ENCODE data around the gene RAB6C. TPM values are rescaled to one million over a fixed set of nuclear protein-coding genes. Genes with fewer than 3 reads are reported as not detected.
A peak's percentile ranks its signal among the peaks of the same experiment; 100 is the strongest.
"Not testable (repeated sequence)": the region's sequence is repeated elsewhere in the genome, so short reads cannot be mapped to it uniquely, and the experiment has no call there.

Gene RAB6C
- total RNA-seq, 3 donors from 2014 or later (not counting 1 experiment from before 2014, with no cell fraction given) = 0.09 TPM; not detected in 2

- H3K4me1 ChIP-seq (ENCODE audit: control insufficient read depth, insufficient read depth, low read length) = no peaks in the 10 kb centered on the region
- H3K27me3 ChIP-seq (ENCODE audit: control insufficient read depth, insufficient read depth, low read length) = peaks cover 7% of the 10 kb centered on the region
- 82% methylated on average over 9 of the region's 9 CpGs for WGBS (ENCODE audit: insufficient coverage)
- peaks cover 30 to 33% of the 10 kb centered on the region in 2 donors for H3K27me3 Mint-ChIP-seq (ENCODE audit: low read depth in 2 of 2)
- TF ChIP-seq CTCF (IDR thresholded peaks at IDR 0.05) = no peak
- DNase-seq (no peak), ATAC-seq (no peak)
- H3K9me3 Mint-ChIP-seq = no peaks in the 10 kb centered on the region
- H3K36me3 ChIP-seq (ENCODE audit: control insufficient read depth, insufficient read depth, low read length) = no peaks in the 10 kb centered on the region
- H3K4me3 Mint-ChIP-seq = no peak overlapping the region
- peaks cover 5 to 6% of the 10 kb centered on the region in 2 donors for H3K4me1 Mint-ChIP-seq
- intact Hi-C loops (cut with micrococcal nuclease) = no loop called here
- H3K9me3 ChIP-seq (ENCODE audit: control insufficient read depth, insufficient read depth, low read length) = no peaks in the 10 kb centered on the region
- H3K4me3 ChIP-seq (ENCODE audit: low read length) = no peak overlapping the region
- no peak overlapping the region for H3K27ac ChIP-seq (ENCODE audit: low read length)
- no peak overlapping the region for H3K27ac Mint-ChIP-seq
- no peaks in the 10 kb centered on the region for H3K36me3 Mint-ChIP-seq
Measured at GRCh38 chr2:129975016-129975774, 4.3 kb upstream of the RAB6C start.

GRCh38 chr2:129976969-129977368 lies 2.5 kb upstream of the RAB6C start:
- H3K9me3 Mint-ChIP-seq; H3K4me3 ChIP-seq (ENCODE audit: low read length); H3K9me3 ChIP-seq (ENCODE audit: control insufficient read depth, insufficient read depth, low read length); H3K27ac ChIP-seq (ENCODE audit: low read length); H3K27ac Mint-ChIP-seq; H3K4me3 Mint-ChIP-seq; H3K36me3 Mint-ChIP-seq; H3K36me3 ChIP-seq (ENCODE audit: control insufficient read depth, insufficient read depth, low read length); intact Hi-C loops (cut with micrococcal nuclease); ATAC-seq; H3K27me3 ChIP-seq (ENCODE audit: control insufficient read depth, insufficient read depth, low read length); H3K4me1 ChIP-seq (ENCODE audit: control insufficient read depth, insufficient read depth, low read length); DNase-seq: not testable (repeated sequence)
- H3K4me1 Mint-ChIP-seq = peaks cover 6 to 11% of the 10 kb centered on the region in 2 donors
- WGBS (ENCODE audit: insufficient coverage) = 83% methylated on average over 2 of the region's 3 CpGs
- H3K27me3 Mint-ChIP-seq (ENCODE audit: low read depth in 2 of 2) = peaks cover 34 to 38% of the 10 kb centered on the region in 2 donors

GRCh38 chr2:129977986-129978385 lies 1.5 kb upstream of the RAB6C start:
- no peak for TF ChIP-seq CTCF (IDR thresholded peaks at IDR 0.05)
- no peak overlapping the region for H3K4me3 ChIP-seq (ENCODE audit: low read length)
- Mint-ChIP-seq H3K36me3 (peaks cover 5% of the 10 kb centered on the region), H3K27ac (no peak overlapping the region), H3K4me3 (no peak overlapping the region), H3K9me3 (no peaks in the 10 kb centered on the region), H3K4me1 (peaks cover 6 to 11% of the 10 kb centered on the region in 2 donors), H3K27me3 (ENCODE audit: low read depth in 2 of 2) (peaks cover 36 to 39% of the 10 kb centered on the region in 2 donors)
- DNase-seq = no peak
- no peak for ATAC-seq
- H3K27me3 ChIP-seq (ENCODE audit: control insufficient read depth, insufficient read depth, low read length) = peaks cover 7% of the 10 kb centered on the region
- H3K4me1 ChIP-seq (ENCODE audit: control insufficient read depth, insufficient read depth, low read length) = no peaks in the 10 kb centered on the region
- intact Hi-C loops (cut with micrococcal nuclease) = no loop called here
- WGBS (ENCODE audit: insufficient coverage) = 92% methylated on average over 5 of the region's 5 CpGs
- no peaks in the 10 kb centered on the region for H3K36me3 ChIP-seq (ENCODE audit: control insufficient read depth, insufficient read depth, low read length)
- H3K27ac ChIP-seq (ENCODE audit: low read length) = no peak overlapping the region
- H3K9me3 ChIP-seq (ENCODE audit: control insufficient read depth, insufficient read depth, low read length) = no peaks in the 10 kb centered on the region

GRCh38 chr2:129980246-129980645 lies 780 bp downstream of the RAB6C start:
- H3K27me3 ChIP-seq (ENCODE audit: control insufficient read depth, insufficient read depth, low read length); H3K4me1 ChIP-seq (ENCODE audit: control insufficient read depth, insufficient read depth, low read length); H3K27ac Mint-ChIP-seq; H3K36me3 ChIP-seq (ENCODE audit: control insufficient read depth, insufficient read depth, low read length); H3K4me3 ChIP-seq (ENCODE audit: low read length); H3K27ac ChIP-seq (ENCODE audit: low read length); H3K9me3 Mint-ChIP-seq; intact Hi-C loops (cut with micrococcal nuclease); H3K36me3 Mint-ChIP-seq; H3K9me3 ChIP-seq (ENCODE audit: control insufficient read depth, insufficient read depth, low read length): not testable (repeated sequence)
- ATAC-seq (peak in 1 of 3 donors; percentile 43), DNase-seq (peak in 1 of 2 donors; percentile 3)
- Mint-ChIP-seq H3K4me1 (peaks cover 6 to 11% of the 10 kb centered on the region in 2 donors), H3K4me3 (peak overlapping the region; percentile 8), H3K27me3 (ENCODE audit: low read depth in 2 of 2) (peaks cover 37 to 43% of the 10 kb centered on the region in 2 donors)
- 0% methylated on average over 1 of the region's 13 CpGs for WGBS (ENCODE audit: insufficient coverage)

GRCh38 chr2:129981689-129982088 lies 2.2 kb downstream of the RAB6C start:
- H3K36me3 Mint-ChIP-seq; H3K27ac ChIP-seq (ENCODE audit: low read length); ATAC-seq; H3K4me3 Mint-ChIP-seq; DNase-seq; H3K9me3 ChIP-seq (ENCODE audit: control insufficient read depth, insufficient read depth, low read length); H3K4me3 ChIP-seq (ENCODE audit: low read length); H3K36me3 ChIP-seq (ENCODE audit: control insufficient read depth, insufficient read depth, low read length); H3K27ac Mint-ChIP-seq; H3K4me1 ChIP-seq (ENCODE audit: control insufficient read depth, insufficient read depth, low read length); intact Hi-C loops (cut with micrococcal nuclease); H3K27me3 ChIP-seq (ENCODE audit: control insufficient read depth, insufficient read depth, low read length); H3K9me3 Mint-ChIP-seq: not testable (repeated sequence)
- Mint-ChIP-seq H3K4me1 (peaks cover 6 to 11% of the 10 kb centered on the region in 2 donors), H3K27me3 (ENCODE audit: low read depth in 2 of 2) (peaks cover 38 to 58% of the 10 kb centered on the region in 2 donors)
- 57% methylated on average over 3 of the region's 7 CpGs for WGBS (ENCODE audit: insufficient coverage)
